ENCODE results near the gene DDX6. TPM values are rescaled to one million over a fixed set of nuclear protein-coding genes. Genes with fewer than 3 reads are reported as not detected.

The DDX6 gene
- total and polyA plus RNA-seq, 5 experiments from 2014 or later = 82.7 to 340 (median 107) TPM

- Mint-ChIP-seq H3K4me1 (peaks cover 0 to 42% (median 9%) of the 10 kb centered on the region in 4 donors), H3K9me3 (no peaks in the 10 kb centered on the region), H3K36me3 (no peaks in the 10 kb centered on the region), H3K27ac (peak overlapping the region in 1 of 10 donors; percentile 26), H3K4me3 (no peak overlapping the region), H3K27me3 (no peaks in the 10 kb centered on the region)
- no peak for ATAC-seq
- POLR2A ChIA-PET = interaction anchor here (0.6 to 1.2 kb wide), 3 partner anchors 24 to 28 kb away, joined by 3 to 4 read pairs (median 3); no protein-coding TSS in a partner anchor
- no peak for DNase-seq
These were observed 27.2 kb upstream of the DDX6 start for GRCh38 chr11:118818130-118818529.

GRCh38 chr11:118813551-118813950 lies 22.6 kb upstream of the DDX6 start:
- ATAC-seq = no peak
- POLR2A ChIA-PET = interaction anchor here (5.6 kb wide), 1 partner anchor 22 kb away, joined by 25 read pairs; the partner anchor contains the start of gene DDX6
- DNase-seq = no peak
- peaks cover 2 to 36% (median 14%) of the 10 kb centered on the region in 4 donors for H3K4me1 Mint-ChIP-seq
- peak overlapping the region in 2 of 10 donors; percentile 17 to 65 for H3K27ac Mint-ChIP-seq
- H3K36me3 Mint-ChIP-seq = no peaks in the 10 kb centered on the region
- no peaks in the 10 kb centered on the region for H3K27me3 Mint-ChIP-seq
- H3K4me3 Mint-ChIP-seq = no peak overlapping the region
- H3K9me3 Mint-ChIP-seq = no peaks in the 10 kb centered on the region

GRCh38 chr11:118812485-118812884 lies 21.5 kb upstream of the DDX6 start:
- H3K36me3 Mint-ChIP-seq = no peaks in the 10 kb centered on the region
- H3K4me1 Mint-ChIP-seq = peaks cover 9 to 46% (median 23%) of the 10 kb centered on the region in 4 donors
- DNase-seq = no peak
- POLR2A ChIA-PET = interaction anchor here (5.6 kb wide), 1 partner anchor 21 kb away, joined by 25 read pairs; the partner anchor contains the start of gene DDX6
- no peak for ATAC-seq
- peak overlapping the region in 2 of 10 donors; percentile 9 to 17 for H3K27ac Mint-ChIP-seq
- H3K9me3 Mint-ChIP-seq = no peaks in the 10 kb centered on the region
- H3K27me3 Mint-ChIP-seq = no peaks in the 10 kb centered on the region
- no peak overlapping the region for H3K4me3 Mint-ChIP-seq

- POLR2A ChIA-PET = interaction anchor here (1.3 to 1.8 kb wide), 2 partner anchors 16 to 87 kb away, joined by 7 to 11 read pairs; no protein-coding TSS in a partner anchor
- no peaks in the 10 kb centered on the region for H3K9me3 Mint-ChIP-seq
- peaks cover 12 to 47% (median 20%) of the 10 kb centered on the region in 4 donors for H3K4me1 Mint-ChIP-seq
- DNase-seq = peak in 1 of 10 donors; percentile 23
- peak overlapping the region in 9 of 10 donors; percentile 19 to 92 (median 76) for H3K27ac Mint-ChIP-seq
- no peaks in the 10 kb centered on the region for H3K27me3 Mint-ChIP-seq
- ATAC-seq = peak; percentile 56 to 72
- no peaks in the 10 kb centered on the region for H3K36me3 Mint-ChIP-seq
- H3K4me3 Mint-ChIP-seq = peak overlapping the region in 9 of 10 donors; percentile 24 to 67 (median 48)
These were observed 17.1 kb upstream of the DDX6 start for GRCh38 chr11:118807800-118808778.

GRCh38 chr11:118806400-118806799 lies 15.4 kb upstream of the DDX6 start:
- Mint-ChIP-seq H3K27me3 (no peaks in the 10 kb centered on the region), H3K36me3 (no peaks in the 10 kb centered on the region), H3K4me3 (no peak overlapping the region), H3K4me1 (peaks cover 12 to 39% (median 20%) of the 10 kb centered on the region in 4 donors), H3K9me3 (no peaks in the 10 kb centered on the region), H3K27ac (peak overlapping the region in 4 of 10 donors; percentile 27 to 86 (median 49))
- ATAC-seq (no peak), DNase-seq (no peak)
- POLR2A ChIA-PET = interaction anchor here (1.1 kb wide), 1 partner anchor 16 kb away, joined by 3 read pairs; no protein-coding TSS in a partner anchor

GRCh38 chr11:118804094-118804493 lies 13.1 kb upstream of the DDX6 start:
- Mint-ChIP-seq H3K9me3 (no peaks in the 10 kb centered on the region), H3K4me3 (no peak overlapping the region), H3K36me3 (no peaks in the 10 kb centered on the region), H3K4me1 (peaks cover 12 to 30% (median 19%) of the 10 kb centered on the region in 4 donors), H3K27me3 (no peaks in the 10 kb centered on the region), H3K27ac (peak overlapping the region in 6 of 10 donors; percentile 10 to 78 (median 54))
- POLR2A ChIA-PET = interaction anchor here (6.4 kb wide), 1 partner anchor 14 kb away, joined by 55 read pairs; the partner anchor contains the start of gene DDX6
- ATAC-seq = no peak
- DNase-seq = no peak

GRCh38 chr11:118799372-118799771 lies 8.4 kb upstream of the DDX6 start:
- no peak for ATAC-seq
- Mint-ChIP-seq H3K27ac (peak overlapping the region in 4 of 10 donors; percentile 15 to 75 (median 37)), H3K27me3 (no peaks in the 10 kb centered on the region), H3K9me3 (no peaks in the 10 kb centered on the region), H3K4me3 (no peak overlapping the region), H3K36me3 (no peaks in the 10 kb centered on the region), H3K4me1 (peaks cover 0 to 23% (median 9%) of the 10 kb centered on the region in 4 donors)
- POLR2A ChIA-PET = interaction anchor here (0.6 to 6.4 kb wide), 6 partner anchors 10 to 151 kb away, joined by 3 to 55 read pairs (median 3); partner anchors contain the start of gene DDX6
- no peak for DNase-seq

GRCh38 chr11:118797510-118797909 lies 6.5 kb upstream of the DDX6 start:
- DNase-seq (no peak), ATAC-seq (no peak)
- H3K9me3 Mint-ChIP-seq = no peaks in the 10 kb centered on the region
- POLR2A ChIA-PET = interaction anchor here (0.7 kb wide), 1 partner anchor 69 kb away, joined by 3 read pairs; no protein-coding TSS in a partner anchor
- H3K4me3 Mint-ChIP-seq = no peak overlapping the region
- peak overlapping the region in 2 of 10 donors; percentile 17 to 31 for H3K27ac Mint-ChIP-seq
- H3K36me3 Mint-ChIP-seq = no peaks in the 10 kb centered on the region
- H3K27me3 Mint-ChIP-seq = no peaks in the 10 kb centered on the region
- H3K4me1 Mint-ChIP-seq = peaks cover 5 to 22% (median 12%) of the 10 kb centered on the region in 4 donors

GRCh38 chr11:118792570-118793124 lies 1.7 kb upstream of the DDX6 start:
- Mint-ChIP-seq H3K9me3 (no peaks in the 10 kb centered on the region), H3K27me3 (no peaks in the 10 kb centered on the region), H3K4me1 (peaks cover 11 to 42% (median 18%) of the 10 kb centered on the region in 4 donors), H3K27ac (peak overlapping the region; percentile 96 to 100 (median 99)), H3K36me3 (peaks cover 5 to 9% (median 7%) of the 10 kb centered on the region in 3 donors), H3K4me3 (peak overlapping the region; percentile 98 to 100 (median 100))
- ATAC-seq (peak; percentile 46 to 55), DNase-seq (peak; percentile 21 to 82 (median 66))
- POLR2A ChIA-PET = interaction anchor here (0.5 to 10.2 kb wide), 21 partner anchors 9 to 304 kb away, joined by 3 to 503 read pairs (median 6); partner anchors contain the start of genes CENATAC and CXCR5

GRCh38 chr11:118791961-118792569 lies 1.1 kb upstream of the DDX6 start:
- Mint-ChIP-seq H3K4me1 (peaks cover 11 to 47% (median 21%) of the 10 kb centered on the region in 4 donors), H3K27ac (peak overlapping the region; percentile 96 to 100 (median 99)), H3K4me3 (peak overlapping the region; percentile 98 to 100 (median 100)), H3K36me3 (peaks cover 5 to 11% (median 9%) of the 10 kb centered on the region in 3 donors), H3K9me3 (no peaks in the 10 kb centered on the region), H3K27me3 (no peaks in the 10 kb centered on the region)
- ATAC-seq = peak; percentile 3
- POLR2A ChIA-PET = interaction anchor here (0.5 to 10.2 kb wide), 29 partner anchors 10 to 393 kb away, joined by 3 to 503 read pairs (median 5); partner anchors contain the start of genes CENATAC and CXCR5
- peak in 8 of 10 donors; percentile 29 to 69 (median 44) for DNase-seq

GRCh38 chr11:118790357-118791110 lies 430 bp downstream of the DDX6 start:
- DNase-seq = peak; percentile 45 to 85 (median 68)
- Mint-ChIP-seq H3K4me3 (peak overlapping the region; percentile 98 to 100 (median 100)), H3K4me1 (peaks cover 15 to 58% (median 33%) of the 10 kb centered on the region in 4 donors), H3K9me3 (no peaks in the 10 kb centered on the region), H3K27me3 (no peaks in the 10 kb centered on the region), H3K36me3 (peaks cover 8 to 25% (median 9%) of the 10 kb centered on the region in 3 donors), H3K27ac (peak overlapping the region; percentile 96 to 100 (median 100))
- peak; percentile 37 to 40 for ATAC-seq
- POLR2A ChIA-PET = interaction anchor here (0.6 to 10.2 kb wide), 36 partner anchors 10 to 431 kb away, joined by 3 to 503 read pairs (median 4); partner anchors contain the start of genes ARCN1, CENATAC, CXCR5 and TRAPPC4
